GM19324 (cell line): Measurements from ENCODE around the gene PPP5C.
"Not testable (repeated sequence)": the region's sequence is repeated elsewhere in the genome, so short reads cannot be mapped to it uniquely, and the experiment has no call there.

Experiments used
- ATAC-seq: cut with Tn5 transposase; IDR thresholded peaks from one replicate; pipeline ENCODE4 v1.9.1; 2021; ENCODE audit warnings: mild to moderate bottlenecking, moderate library complexity; ENCODE audit not compliant: unreplicated experiment, low FRiP score

Gene PPP5C

DNA sequence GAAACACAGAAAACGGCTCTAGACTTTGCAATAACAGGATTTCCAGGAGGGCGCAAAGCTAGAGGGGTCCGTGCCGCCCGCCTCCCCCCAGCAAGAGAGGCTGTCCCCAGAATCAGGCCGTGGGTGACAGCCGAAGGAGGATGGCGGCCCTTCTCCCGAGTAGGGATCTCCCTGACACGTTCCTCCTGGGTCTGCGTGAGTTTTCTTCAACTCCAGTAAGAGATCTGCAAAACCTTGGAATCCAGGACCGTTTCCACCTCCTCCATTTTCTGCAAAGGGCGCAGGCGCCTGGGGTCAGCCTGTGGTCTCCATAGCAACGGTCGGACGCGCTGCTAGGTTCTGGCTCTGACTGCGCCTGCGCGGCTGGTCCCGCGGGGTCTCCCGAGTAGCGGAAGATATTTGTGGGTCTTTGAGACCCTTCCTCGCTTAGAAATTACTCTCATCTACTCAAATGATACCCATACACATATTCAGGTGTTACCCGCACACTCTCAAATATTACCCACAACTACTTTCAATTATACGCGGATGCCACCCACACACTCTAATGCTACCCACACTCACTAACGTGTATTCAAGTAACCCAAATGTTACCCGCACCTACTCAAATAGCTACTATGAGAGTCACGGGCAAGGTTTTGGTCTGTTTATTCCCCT lies 79.7 kb downstream of the PPP5C start:
- ATAC-seq, result no peak

DNA sequence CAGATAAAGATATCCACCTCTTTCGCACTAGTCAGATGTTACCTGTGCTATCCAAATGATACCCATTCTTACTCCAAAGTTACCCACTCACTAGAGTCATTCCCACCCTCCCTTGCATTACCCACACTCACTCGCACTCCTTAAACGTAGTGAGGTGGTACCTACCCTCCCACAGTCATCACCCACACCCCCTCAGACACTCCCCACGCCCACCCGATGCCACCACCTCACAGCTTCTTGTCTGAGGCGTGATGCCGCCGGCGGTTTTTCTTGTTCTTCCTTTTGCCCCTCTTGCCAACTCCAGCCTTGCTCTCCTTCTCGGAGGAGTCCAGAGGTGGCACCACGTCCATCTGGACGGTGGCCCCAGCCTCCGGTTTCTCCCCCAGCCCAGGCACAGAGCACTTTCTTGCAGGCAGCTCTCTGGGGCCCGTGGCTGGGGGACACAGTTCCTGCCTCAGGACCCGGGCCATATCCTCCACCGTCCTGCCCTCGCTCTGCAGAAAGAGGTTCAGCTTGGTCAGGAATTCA lies 80.7 kb downstream of the PPP5C start:
- ATAC-seq, result no peak

DNA sequence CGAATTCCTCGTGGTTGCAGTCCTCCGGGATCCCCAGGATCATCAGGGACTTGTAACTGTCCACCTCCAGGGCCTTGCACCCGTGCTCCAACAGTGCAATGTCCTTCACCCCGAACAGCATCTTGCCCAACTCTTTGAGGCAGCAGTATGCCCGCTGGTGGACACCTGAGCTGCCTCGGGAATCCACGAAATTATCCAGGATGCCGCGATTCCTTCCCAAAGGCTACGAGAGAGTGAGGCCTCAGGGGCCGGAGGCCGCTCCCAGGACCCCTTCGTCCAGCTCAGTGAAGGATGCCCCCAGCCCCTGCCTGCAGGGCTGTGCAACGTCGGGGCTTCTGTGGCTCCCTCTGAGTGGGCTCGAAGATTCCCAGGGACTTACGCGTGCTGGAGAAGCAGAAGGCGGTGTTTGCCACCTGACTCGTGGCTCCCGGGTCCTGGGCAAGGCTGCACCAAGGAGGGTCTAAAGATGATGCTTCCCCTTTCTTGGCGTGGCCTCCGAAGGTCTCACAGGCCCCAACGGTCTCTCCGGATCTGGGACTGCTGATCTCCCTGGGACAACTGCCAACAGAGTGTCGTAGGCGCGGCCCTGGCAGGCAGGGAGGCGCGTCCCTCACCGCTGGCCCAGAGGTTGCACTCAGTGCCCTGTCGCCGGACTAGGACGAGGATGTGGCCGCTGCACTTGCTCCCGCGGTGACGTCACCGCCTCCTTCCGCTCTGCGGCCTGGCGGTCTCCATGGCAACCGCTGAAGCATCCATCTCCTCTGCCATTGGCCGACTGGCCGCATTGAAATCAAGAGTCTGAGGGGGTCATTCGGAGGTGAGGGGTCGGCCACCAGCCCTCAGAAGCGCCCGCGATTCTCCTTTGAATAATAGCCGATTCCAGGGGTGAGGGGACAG lies 81.6 kb downstream of the PPP5C start, which contains the start of gene PNMA8C:
TSS of gene PNMA8C (minus strand) at position 698 of the 897 bp plus-strand sequence. CDS start at position 121, 577 bp downstream.
- no peak for ATAC-seq

DNA sequence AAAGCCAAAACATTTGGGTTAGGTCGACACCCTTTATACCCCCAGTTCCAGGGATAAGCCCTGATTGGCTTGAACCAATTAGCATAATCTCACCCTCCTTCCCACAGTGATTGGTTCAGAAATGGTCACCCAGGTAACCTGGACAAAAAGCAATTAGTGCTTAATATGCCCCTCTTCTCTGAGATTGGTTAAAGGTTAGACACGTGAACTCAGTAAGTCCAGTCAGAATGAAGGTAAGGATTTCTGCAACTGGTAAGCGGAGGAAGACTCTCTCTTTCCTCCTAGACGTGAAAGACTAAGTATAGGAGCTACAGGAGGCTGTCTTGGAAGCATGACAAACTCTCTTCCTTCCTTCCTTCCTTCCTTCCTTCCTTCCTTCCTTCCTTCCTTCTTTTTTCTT lies 83.1 kb downstream of the PPP5C start:
- no peak for ATAC-seq

DNA sequence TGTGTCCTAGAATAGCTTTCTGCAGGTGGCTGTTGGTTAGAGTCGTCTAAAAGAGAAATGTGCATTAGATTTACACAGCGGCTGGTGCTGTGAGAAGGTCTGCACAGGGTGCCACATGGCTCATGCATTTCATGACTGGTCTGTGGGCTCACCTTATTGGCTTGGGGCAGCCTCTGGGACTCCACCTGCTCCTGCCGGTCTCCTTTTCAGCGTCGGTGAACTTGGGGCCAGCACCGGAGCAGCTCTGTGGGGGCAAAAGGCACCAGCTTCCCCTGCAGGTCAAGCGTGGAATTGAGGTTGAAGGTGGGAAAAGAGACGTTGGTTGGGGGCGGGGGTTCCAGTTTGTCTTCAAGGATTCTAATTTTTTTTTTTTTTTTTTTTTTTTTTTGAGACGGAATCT lies 84.9 kb downstream of the PPP5C start:
- ATAC-seq, result no peak

DNA sequence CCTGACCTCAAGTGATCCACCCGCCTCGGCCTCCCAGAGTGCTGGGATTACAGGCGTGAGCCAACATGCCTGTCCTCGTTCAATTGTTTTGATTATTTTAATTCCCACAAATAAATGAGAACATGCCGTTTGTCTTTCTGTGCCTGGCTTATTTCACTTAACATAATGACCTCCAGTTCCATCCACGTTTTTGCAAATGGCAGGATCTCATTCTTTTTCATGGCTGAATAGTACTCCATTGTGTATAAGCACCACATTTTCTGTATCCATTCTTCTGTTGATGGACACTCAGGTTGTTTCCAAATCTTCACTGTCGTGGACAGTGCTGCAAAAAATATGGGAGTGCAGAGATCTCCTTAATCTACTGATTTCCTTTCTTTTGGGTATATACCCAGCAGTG lies 86.6 kb downstream of the PPP5C start:
- not testable (repeated sequence) for ATAC-seq

DNA sequence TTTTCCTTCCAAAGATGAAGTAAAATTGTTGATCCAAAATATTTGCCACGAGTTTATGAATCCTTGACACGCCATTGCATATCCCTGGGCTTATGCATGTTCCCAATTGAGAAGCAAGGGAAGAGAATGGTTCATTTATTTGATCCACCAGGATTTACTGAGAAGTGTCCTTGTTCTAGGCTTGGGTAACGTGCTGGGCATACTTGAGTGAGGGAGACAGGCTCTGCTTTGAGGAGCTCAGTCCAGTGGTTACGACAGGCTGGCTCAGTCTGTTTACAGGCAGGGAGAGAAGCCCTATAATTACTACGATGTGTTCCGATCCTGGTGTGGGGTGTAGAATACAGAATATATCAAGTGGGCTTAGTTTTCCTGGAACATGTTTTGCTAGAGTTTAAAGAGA lies 88.1 kb downstream of the PPP5C start:
- no peak for ATAC-seq

DNA sequence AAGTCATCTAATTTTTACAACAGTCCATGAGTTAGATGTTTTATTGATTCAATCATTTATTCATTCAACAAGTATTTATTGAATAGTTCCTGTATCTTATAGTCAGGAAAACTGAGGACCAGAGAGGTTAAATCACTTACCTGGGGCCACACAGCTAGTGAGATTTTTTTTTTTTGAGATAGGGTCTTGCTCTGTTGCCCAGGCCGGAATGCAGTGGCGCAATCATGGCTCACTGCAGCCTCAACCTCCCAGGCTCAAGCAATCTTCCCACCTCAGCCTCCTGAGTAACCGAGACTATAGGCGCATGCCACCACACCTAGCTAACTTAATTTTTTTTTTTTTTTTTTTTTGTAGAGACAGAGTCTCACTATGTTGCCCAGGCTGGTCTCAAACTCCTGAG lies 88.8 kb downstream of the PPP5C start:
- ATAC-seq, result not testable (repeated sequence)
